HG02623 (cell line): ENCODE results near the gene FXYD6.
"Not testable (repeated sequence)": the region's sequence is repeated elsewhere in the genome, so short reads cannot be mapped to it uniquely, and the experiment has no call there.

Source experiments
- ATAC-seq: cut with Tn5 transposase; IDR thresholded peaks from one replicate; pipeline ENCODE4 v1.9.1; 2021; ENCODE audit warnings: moderate library complexity; ENCODE audit not compliant: unreplicated experiment

FXYD6 gene

GRCh38 chr11:117871160-117871559 is 5.3 kb downstream of the FXYD6 start:
- no peak for ATAC-seq

GRCh38 chr11:117870103-117870952 is 6.1 kb downstream of the FXYD6 start:
- ATAC-seq: no peak

GRCh38 chr11:117869604-117870003 is 6.9 kb downstream of the FXYD6 start:
- ATAC-seq: no peak

GRCh38 chr11:117868815-117869561 is 7.5 kb downstream of the FXYD6 start:
- ATAC-seq: no peak

GRCh38 chr11:117868088-117868487 is 8.4 kb downstream of the FXYD6 start:
- ATAC-seq: no peak

GRCh38 chr11:117866526-117866925 is 9.9 kb downstream of the FXYD6 start:
- ATAC-seq: no peak

GRCh38 chr11:117865546-117865945 is 10.9 kb downstream of the FXYD6 start:
- not testable (repeated sequence) for ATAC-seq

- no peak for ATAC-seq
Observed at GRCh38 chr11:117863383-117863782, 13.1 kb downstream of the FXYD6 start.

GRCh38 chr11:117862753-117863152 is 13.7 kb downstream of the FXYD6 start:
- no peak for ATAC-seq

- ATAC-seq: no peak
Observed at GRCh38 chr11:117862019-117862725, 14.3 kb downstream of the FXYD6 start.

- no peak for ATAC-seq
Observed at GRCh38 chr11:117861151-117862018, 15.1 kb downstream of the FXYD6 start.

GRCh38 chr11:117860139-117860538 is 16.3 kb downstream of the FXYD6 start:
- ATAC-seq: no peak

GRCh38 chr11:117859488-117860112 is 16.9 kb downstream of the FXYD6 start:
- ATAC-seq: no peak

GRCh38 chr11:117859061-117859460 is 17.4 kb downstream of the FXYD6 start:
- no peak for ATAC-seq

- ATAC-seq: no peak
Observed at GRCh38 chr11:117857734-117858414, 18.6 kb downstream of the FXYD6 start.

- no peak for ATAC-seq
Observed at GRCh38 chr11:117855912-117856651, 20.4 kb downstream of the FXYD6 start.

- no peak for ATAC-seq
Observed at GRCh38 chr11:117855186-117855845, 21.1 kb downstream of the FXYD6 start.

GRCh38 chr11:117852309-117852708 is 24.1 kb downstream of the FXYD6 start:
- ATAC-seq: no peak
